Measurements from ENCODE around the gene NAALADL2.
"Not testable (repeated sequence)": the region's sequence is repeated elsewhere in the genome, so short reads cannot be mapped to it uniquely, and the experiment has no call there.

Gene NAALADL2

GRCh38 chr3:175526609-175527280 is 667.6 kb downstream of the NAALADL2 start:
- no peaks in the 10 kb centered on the region for H3K79me2 ChIP-seq (ENCODE audit: control insufficient read depth, insufficient read depth, low read length, poor library complexity)
- no peak overlapping the region for H3K18ac ChIP-seq (ENCODE audit: low read length)
- H4K91ac ChIP-seq (ENCODE audit: low read depth, low read length), result no peak overlapping the region
- no peak overlapping the region for H4K8ac ChIP-seq (ENCODE audit: low read depth, low read length)
- no peak overlapping the region for H3K4ac ChIP-seq (ENCODE audit: low read depth, low read length)
- H3K36me3 ChIP-seq (ENCODE audit: control insufficient read depth in 1 of 2, insufficient read depth in 2 of 2, low read length in 2 of 2), result no peaks in the 10 kb centered on the region
- H2BK5ac ChIP-seq (ENCODE audit: low read depth, low read length, poor library complexity), result no peak overlapping the region
- WGBS (ENCODE audit: extremely low coverage, insufficient coverage, insufficient read length), result no CpG with 5 or more reads among the region's 4 CpGs
- H3K9ac ChIP-seq (ENCODE audit: low read length), result no peak overlapping the region
- DNase-seq, result peak in 1 of 2 donors; percentile 13
- H3K4me3 ChIP-seq (ENCODE audit: low read depth, low read length), result no peak overlapping the region
- no peaks in the 10 kb centered on the region for H3K9me3 ChIP-seq (ENCODE audit: insufficient read depth, low read depth, low read length)
- no peak overlapping the region for H3K23ac ChIP-seq (ENCODE audit: low read length)
- no peaks in the 10 kb centered on the region for H3K27me3 ChIP-seq (ENCODE audit: insufficient read depth, low read length)
- H2BK120ac ChIP-seq (ENCODE audit: insufficient read depth, low read length, poor library complexity), result no peak overlapping the region
- no peak overlapping the region for H2AFZ ChIP-seq (ENCODE audit: insufficient read depth, low read length, poor library complexity)
- H3K27ac ChIP-seq (ENCODE audit: low read depth, low read length), result no peak overlapping the region
- H4K12ac ChIP-seq (ENCODE audit: low read depth, low read length), result no peak overlapping the region
- peak overlapping the region; percentile 48 for H3K4me2 ChIP-seq (ENCODE audit: low read length)
- H2AK5ac ChIP-seq (ENCODE audit: low read length), result no peak overlapping the region
- no peak overlapping the region for H2BK12ac ChIP-seq (ENCODE audit: low read length)
- no peaks in the 10 kb centered on the region for H3K79me1 ChIP-seq (ENCODE audit: low read length)
- no peak overlapping the region for H3K14ac ChIP-seq (ENCODE audit: low read length)
- no peaks in the 10 kb centered on the region for H3K4me1 ChIP-seq (ENCODE audit: control insufficient read depth in 1 of 2, insufficient read depth in 2 of 2, low read length in 2 of 2)

GRCh38 chr3:175528693-175529092 is 669.6 kb downstream of the NAALADL2 start:
- H2AFZ ChIP-seq (ENCODE audit: insufficient read depth, low read length, poor library complexity); H3K27me3 ChIP-seq (ENCODE audit: insufficient read depth, low read length); H3K4me1 ChIP-seq (ENCODE audit: control insufficient read depth in 1 of 2, insufficient read depth in 2 of 2, low read length in 2 of 2); H3K9ac ChIP-seq (ENCODE audit: low read length); DNase-seq; H2AK5ac ChIP-seq (ENCODE audit: low read length); H3K4me3 ChIP-seq (ENCODE audit: low read depth, low read length); H3K79me2 ChIP-seq (ENCODE audit: control insufficient read depth, insufficient read depth, low read length, poor library complexity); H2BK5ac ChIP-seq (ENCODE audit: low read depth, low read length, poor library complexity); H3K4ac ChIP-seq (ENCODE audit: low read depth, low read length); H2BK12ac ChIP-seq (ENCODE audit: low read length); H3K4me2 ChIP-seq (ENCODE audit: low read length); H3K79me1 ChIP-seq (ENCODE audit: low read length); H4K91ac ChIP-seq (ENCODE audit: low read depth, low read length); H4K12ac ChIP-seq (ENCODE audit: low read depth, low read length); H3K18ac ChIP-seq (ENCODE audit: low read length); H2BK120ac ChIP-seq (ENCODE audit: insufficient read depth, low read length, poor library complexity); H3K27ac ChIP-seq (ENCODE audit: low read depth, low read length); H3K23ac ChIP-seq (ENCODE audit: low read length); H4K8ac ChIP-seq (ENCODE audit: low read depth, low read length); H3K9me3 ChIP-seq (ENCODE audit: insufficient read depth, low read depth, low read length); H3K36me3 ChIP-seq (ENCODE audit: control insufficient read depth in 1 of 2, insufficient read depth in 2 of 2, low read length in 2 of 2); H3K14ac ChIP-seq (ENCODE audit: low read length): not testable (repeated sequence)
- WGBS (ENCODE audit: extremely low coverage, insufficient coverage, insufficient read length), result no CpG with 5 or more reads among the region's 2 CpGs

DNA sequence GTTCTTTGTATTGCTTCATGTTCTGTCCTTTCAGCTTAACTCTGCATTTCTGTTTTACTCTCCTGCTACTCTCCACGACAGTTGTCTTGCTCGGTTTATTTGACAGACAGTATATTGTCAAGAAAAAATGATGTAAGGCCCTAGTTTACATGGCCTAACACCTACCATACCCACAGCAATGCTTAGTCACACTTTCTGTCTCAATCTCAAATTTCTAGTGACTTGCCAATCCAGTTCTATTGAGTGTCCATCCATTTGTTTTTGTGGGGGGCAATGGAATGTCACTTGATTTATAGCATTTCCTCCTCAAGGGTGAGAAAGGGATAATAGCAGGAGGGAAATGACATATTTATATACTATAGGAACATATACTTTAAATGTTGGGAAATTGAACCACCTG is 676.2 kb downstream of the NAALADL2 start:
- Histone ChIP-seq H3K4me2 (ENCODE audit: low read length) (no peak overlapping the region), H2BK120ac (ENCODE audit: insufficient read depth, low read length, poor library complexity) (no peak overlapping the region), H4K91ac (ENCODE audit: low read depth, low read length) (no peak overlapping the region), H2AFZ (ENCODE audit: insufficient read depth, low read length, poor library complexity) (no peak overlapping the region), H3K79me2 (ENCODE audit: control insufficient read depth, insufficient read depth, low read length, poor library complexity) (no peaks in the 10 kb centered on the region), H3K23ac (ENCODE audit: low read length) (no peak overlapping the region), H2BK12ac (ENCODE audit: low read length) (no peak overlapping the region), H3K9ac (ENCODE audit: low read length) (no peak overlapping the region), H3K18ac (ENCODE audit: low read length) (no peak overlapping the region), H4K8ac (ENCODE audit: low read depth, low read length) (no peak overlapping the region), H4K12ac (ENCODE audit: low read depth, low read length) (no peak overlapping the region), H2BK5ac (ENCODE audit: low read depth, low read length, poor library complexity) (no peak overlapping the region), H2AK5ac (ENCODE audit: low read length) (no peak overlapping the region), H3K4me1 (ENCODE audit: control insufficient read depth in 1 of 2, insufficient read depth in 2 of 2, low read length in 2 of 2) (no peaks in the 10 kb centered on the region), H3K14ac (ENCODE audit: low read length) (no peak overlapping the region), H3K36me3 (ENCODE audit: control insufficient read depth in 1 of 2, insufficient read depth in 2 of 2, low read length in 2 of 2) (no peaks in the 10 kb centered on the region), H3K4ac (ENCODE audit: low read depth, low read length) (no peak overlapping the region), H3K9me3 (ENCODE audit: insufficient read depth, low read depth, low read length) (no peaks in the 10 kb centered on the region), H3K27ac (ENCODE audit: low read depth, low read length) (no peak overlapping the region), H3K4me3 (ENCODE audit: low read depth, low read length) (no peak overlapping the region), H3K27me3 (ENCODE audit: insufficient read depth, low read length) (no peaks in the 10 kb centered on the region), H3K79me1 (ENCODE audit: low read length) (no peaks in the 10 kb centered on the region)
- WGBS (ENCODE audit: extremely low coverage, insufficient coverage, insufficient read length), result no CpG with 5 or more reads among the region's 2 CpGs
- no peak for DNase-seq

- Histone ChIP-seq H3K18ac (ENCODE audit: low read length) (no peak overlapping the region), H3K4me3 (ENCODE audit: low read depth, low read length) (no peak overlapping the region), H3K4me2 (ENCODE audit: low read length) (no peak overlapping the region), H3K4ac (ENCODE audit: low read depth, low read length) (no peak overlapping the region), H3K23ac (ENCODE audit: low read length) (no peak overlapping the region), H2BK5ac (ENCODE audit: low read depth, low read length, poor library complexity) (no peak overlapping the region), H4K12ac (ENCODE audit: low read depth, low read length) (no peak overlapping the region), H3K9me3 (ENCODE audit: insufficient read depth, low read depth, low read length) (no peaks in the 10 kb centered on the region), H3K14ac (ENCODE audit: low read length) (no peak overlapping the region), H4K8ac (ENCODE audit: low read depth, low read length) (no peak overlapping the region), H2AK5ac (ENCODE audit: low read length) (no peak overlapping the region), H3K9ac (ENCODE audit: low read length) (no peak overlapping the region), H3K36me3 (ENCODE audit: control insufficient read depth in 1 of 2, insufficient read depth in 2 of 2, low read length in 2 of 2) (no peaks in the 10 kb centered on the region), H2AFZ (ENCODE audit: insufficient read depth, low read length, poor library complexity) (no peak overlapping the region), H3K27me3 (ENCODE audit: insufficient read depth, low read length) (no peaks in the 10 kb centered on the region), H3K27ac (ENCODE audit: low read depth, low read length) (no peak overlapping the region), H2BK12ac (ENCODE audit: low read length) (no peak overlapping the region), H3K79me2 (ENCODE audit: control insufficient read depth, insufficient read depth, low read length, poor library complexity) (no peaks in the 10 kb centered on the region), H3K4me1 (ENCODE audit: control insufficient read depth in 1 of 2, insufficient read depth in 2 of 2, low read length in 2 of 2) (no peaks in the 10 kb centered on the region), H2BK120ac (ENCODE audit: insufficient read depth, low read length, poor library complexity) (no peak overlapping the region), H3K79me1 (ENCODE audit: low read length) (no peaks in the 10 kb centered on the region), H4K91ac (ENCODE audit: low read depth, low read length) (no peak overlapping the region)
- no peak for DNase-seq
- WGBS (ENCODE audit: extremely low coverage, insufficient coverage, insufficient read length), result no CpG with 5 or more reads among the region's 4 CpGs
Measured at GRCh38 chr3:175546115-175546514, 687.0 kb downstream of the NAALADL2 start.

Data from trophoblast cell (in vitro differentiated cells and primary cell).